DOHH2 (cell line): ENCODE data around the gene TNFAIP2.

Source experiments
- CTCF ChIP-seq: fragments of 200-600 bp; sonication (generic); IDR thresholded peaks from one replicate; pipeline ENCODE4 v1.5.1; 2014; ENCODE audit warnings: antibody characterized with exemption, mild to moderate bottlenecking, low read depth, low read length; ENCODE audit not compliant: poor library complexity, severe bottlenecking
- EZH2phosphoT487 ChIP-seq: fragments of 200-600 bp; sonication (generic); IDR thresholded peaks from 2 replicates; pipeline ENCODE4 v1.6.1; 2017; ENCODE audit warnings: borderline replicate concordance, mild to moderate bottlenecking, antibody characterized with exemption, low read length, moderate library complexity, mixed read lengths

- no peak for TF ChIP-seq CTCF
- TF ChIP-seq EZH2phosphoT487: no peak
These were observed 19.6 kb downstream of the TNFAIP2 start for GRCh38 chr14:103142721-103143302.
